DND-41 (cell line): ENCODE results near the gene C1QTNF5.

Experiments used
- CTCF ChIP-seq: IDR thresholded peaks from 2 replicates; pipeline ENCODE4 v1.5.1; 2012; ENCODE audit warnings: borderline replicate concordance, low read length, moderate library complexity, mild to moderate bottlenecking; ENCODE audit not compliant: poor library complexity, severe bottlenecking; ENCODE audit errors: extremely low read depth
- EZH2 ChIP-seq: IDR thresholded peaks from 3 replicates; pipeline ENCODE4 v1.6.1; 2012; ENCODE audit warnings: borderline replicate concordance, low read depth, mild to moderate bottlenecking, moderate library complexity, low read length, inconsistent platforms; ENCODE audit not compliant: severe bottlenecking

- TF ChIP-seq CTCF (no peak), EZH2 (no peak)
These were observed 34.3 kb downstream of the C1QTNF5 start for GRCh38 chr11:119306373-119306890.
